ENCODE results near the gene TIGD3. TPM values are rescaled to one million over a fixed set of nuclear protein-coding genes. Genes with fewer than 3 reads are reported as not detected.

The TIGD3 gene
- total and polyA plus RNA-seq, 2 of the 8 experiments (the other 6 are each of a cell fraction or from before 2014, with no cell fraction given): 1.1 to 1.3 TPM

- H3K23me2 ChIP-seq (ENCODE audit: low read depth, low read length): peaks cover 9% of the 10 kb centered on the region
- no peak overlapping the region for H3K56ac ChIP-seq (replicated peaks; ENCODE audit: insufficient read length, low read depth, low read length)
- H3K4me1 ChIP-seq (replicated peaks in 1 of 4; ENCODE audit: control insufficient read depth in 3 of 4, insufficient read depth in 4 of 4, low read length in 3 of 4): peaks cover 0 to 10% (median 3%) of the 10 kb centered on the region in 4 experiments; a peak in 5 of 7 replicates
- ChIA-PET CTCF (ENCODE audit: partially characterized antibody) (interaction anchor here (0.7 to 3.3 kb wide), 9 partner anchors 9 to 154 kb away, joined by 3 to 16 read pairs (median 4); no protein-coding TSS in a partner anchor), POLR2A (ENCODE audit: partially characterized antibody) (interaction anchor here (1.2 to 4.0 kb wide), 5 partner anchors 12 to 175 kb away, joined by 3 to 26 read pairs (median 4); partner anchors contain the start of gene MALAT1)
- WGBS, 2 experiments (ENCODE audit: extremely low coverage in 1 of 2, insufficient coverage in 1 of 2, insufficient read length in 1 of 2, insufficient replicate concordance in 2 of 2, low coverage in 1 of 2, low lambda C conversion rate in 2 of 2, missing lambda C conversion rate in 1 of 2): 87% methylated on average over 8 of the region's 8 CpGs; no CpG with 5 or more reads in 1 of the 2 experiments
- no peak overlapping the region for H3K4me3 ChIP-seq (ENCODE audit: extremely low read depth in 1 of 4, insufficient read depth in 2 of 4, low read depth in 3 of 4, low read length in 4 of 4)
- peaks cover 7 to 29% (median 19%) of the 10 kb centered on the region in 4 experiments for H3K27me3 ChIP-seq (replicated peaks in 1 of 4; ENCODE audit: control insufficient read depth in 3 of 4, extremely low read depth in 1 of 4, insufficient read depth in 3 of 4, low read length in 3 of 4)
- H3K4ac ChIP-seq (replicated peaks; ENCODE audit: insufficient read length, low read depth, low read length): no peak overlapping the region
- H2AFZ ChIP-seq (ENCODE audit: low read length): no peak overlapping the region
- FAIRE-seq: no peak
- H3K14ac ChIP-seq (ENCODE audit: insufficient read length): no peak overlapping the region
- no peak overlapping the region for H4K5ac ChIP-seq (ENCODE audit: insufficient read length, low read depth, low read length)
- H3K9me3 ChIP-seq (ENCODE audit: insufficient read depth in 2 of 2, low read depth in 1 of 2, low read length in 1 of 2): no peaks in the 10 kb centered on the region
- H2BK12ac ChIP-seq (ENCODE audit: low read depth, low read length): no peak overlapping the region
- TF ChIP-seq PHF8 (conservative IDR thresholded peaks at IDR 0.05; ENCODE audit: low read depth, low read length) (no peak), BCL11A (IDR thresholded peaks at IDR 0.05; ENCODE audit: low read depth in 2 of 2, low read length in 2 of 2) (no peak), GTF2F1 (IDR thresholded peaks at IDR 0.05; ENCODE audit: borderline replicate concordance, low read depth, low read length) (no peak)
- H3K27ac ChIP-seq (ENCODE audit: low read depth, low read length): no peak overlapping the region
- no peak overlapping the region; the same call in 1 of the 2 replicates for H2AK5ac ChIP-seq (ENCODE audit: low read depth, low read length)
- peaks cover 2 to 6% of the 10 kb centered on the region in 2 experiments for H4K20me1 ChIP-seq (replicated peaks in 1 of 2; ENCODE audit: control insufficient read depth in 1 of 2, insufficient read depth in 2 of 2, low read length in 2 of 2)
- no peak overlapping the region for H3K4me2 ChIP-seq (ENCODE audit: insufficient read depth in 1 of 2, low read depth in 2 of 2, low read length in 2 of 2)
- H3K23ac ChIP-seq (ENCODE audit: insufficient read length): no peak overlapping the region
- no peak overlapping the region for H3K18ac ChIP-seq (ENCODE audit: extremely low read depth, low read length)
- no peak for DNase-seq (ENCODE audit: low read depth in 1 of 2, low spot score in 2 of 2)
- no peak overlapping the region for H3K9ac ChIP-seq (replicated peaks in 1 of 4; ENCODE audit: extremely low read depth in 1 of 4, low read depth in 3 of 4, low read length in 3 of 4)
- H3K36me3 ChIP-seq (ENCODE audit: control insufficient read depth in 2 of 4, insufficient read depth in 4 of 4, low read length in 3 of 4): peaks cover 0 to 4% (median 0%) of the 10 kb centered on the region in 4 experiments; a peak in 1 of 8 replicates
- no peak overlapping the region; the same call in 1 of the 2 replicates for H4K8ac ChIP-seq (ENCODE audit: extremely low read depth, insufficient read depth, low read length)
- no peak overlapping the region for H2BK120ac ChIP-seq (replicated peaks; ENCODE audit: low read depth, low read length)
- H4K91ac ChIP-seq (replicated peaks; ENCODE audit: insufficient read length, low read length): no peak overlapping the region
- no peak overlapping the region for H2BK15ac ChIP-seq (ENCODE audit: low read length)
- no peaks in the 10 kb centered on the region for H3K79me1 ChIP-seq (ENCODE audit: low read depth, low read length)
- no peak overlapping the region for H2BK20ac ChIP-seq (ENCODE audit: low read length)
- no peaks in the 10 kb centered on the region for H3K79me2 ChIP-seq (ENCODE audit: control insufficient read depth in 1 of 2, insufficient read depth in 2 of 2, low read length in 2 of 2)
- no peak overlapping the region for H2BK5ac ChIP-seq (ENCODE audit: low read depth, low read length)
Observed at GRCh38 chr11:65357856-65358356, 3.4 kb downstream of the TIGD3 start.

Data from H1 (cell line).